ENCODE data around the gene PCP2. TPM values are rescaled to one million over a fixed set of nuclear protein-coding genes. Genes with fewer than 3 reads are reported as not detected.

PCP2 gene
- total and polyA plus RNA-seq, 7 donors, result 1.0 TPM; not detected in 6

GRCh38 chr19:7624810-7625209 lies 8.7 kb downstream of the PCP2 start:
- 94 to 95% methylated on average over 17 of the region's 17 CpGs for WGBS, 2 donors
- DNase-seq, result no peak
- peaks cover 0 to 22% (median 20%) of the 10 kb centered on the region in 4 donors for H3K4me1 ChIP-seq
- no peaks in the 10 kb centered on the region for H3K27me3 ChIP-seq
- intact Hi-C loops (cut with DNase I), result loop anchor here (10.0 kb wide), 1 partner anchor 230 kb away; no protein-coding TSS in a partner anchor
- no peak for TF ChIP-seq CTCF (IDR thresholded peaks at IDR 0.05)
- no peak overlapping the region for H3K27ac ChIP-seq
- H3K9me3 ChIP-seq, result no peaks in the 10 kb centered on the region
- H3K36me3 ChIP-seq, result peaks cover 37 to 70% (median 51%) of the 10 kb centered on the region in 4 donors
- no peak overlapping the region for H3K4me3 ChIP-seq

GRCh38 chr19:7623725-7624603 lies 9.6 kb downstream of the PCP2 start:
- Histone ChIP-seq H3K36me3 (peaks cover 41 to 78% (median 55%) of the 10 kb centered on the region in 4 donors), H3K9me3 (no peaks in the 10 kb centered on the region), H3K27ac (no peak overlapping the region), H3K4me3 (no peak overlapping the region), H3K27me3 (no peaks in the 10 kb centered on the region), H3K4me1 (peaks cover 0 to 24% (median 20%) of the 10 kb centered on the region in 4 donors)
- no peak for TF ChIP-seq POLR2AphosphoS5 (IDR thresholded peaks at IDR 0.05)
- TF ChIP-seq EP300 (IDR thresholded peaks at IDR 0.05), result no peak
- no peak for TF ChIP-seq CTCF (IDR thresholded peaks at IDR 0.05)
- TF ChIP-seq POLR2A (IDR thresholded peaks at IDR 0.05), result no peak
- WGBS, 2 donors, result 95 to 96% methylated on average over 39 of the region's 39 CpGs
- no peak for DNase-seq
- intact Hi-C loops (cut with DNase I), result loop anchor here (10.0 kb wide), 1 partner anchor 229 kb away; no protein-coding TSS in a partner anchor

- WGBS, 2 donors, result 81 to 88% methylated on average over 16 of the region's 16 CpGs
- peaks cover 41 to 87% (median 55%) of the 10 kb centered on the region in 4 donors for H3K36me3 ChIP-seq
- H3K9me3 ChIP-seq, result no peaks in the 10 kb centered on the region
- H3K4me1 ChIP-seq, result peaks cover 0 to 24% (median 14%) of the 10 kb centered on the region in 4 donors
- no peak for TF ChIP-seq POLR2A (IDR thresholded peaks at IDR 0.05)
- no peak for TF ChIP-seq CTCF (IDR thresholded peaks at IDR 0.05)
- TF ChIP-seq EP300 (IDR thresholded peaks at IDR 0.05), result no peak
- TF ChIP-seq POLR2AphosphoS5 (IDR thresholded peaks at IDR 0.05), result no peak
- H3K4me3 ChIP-seq, result no peak overlapping the region
- intact Hi-C loops (cut with DNase I), result loop anchor here (10.0 kb wide), 1 partner anchor 228 kb away; no protein-coding TSS in a partner anchor
- no peak for DNase-seq
- no peak overlapping the region for H3K27ac ChIP-seq
- H3K27me3 ChIP-seq, result no peaks in the 10 kb centered on the region
Measured at GRCh38 chr19:7622933-7623685, 10.4 kb downstream of the PCP2 start.

- Histone ChIP-seq H3K4me3 (no peak overlapping the region), H3K36me3 (peaks cover 41 to 80% (median 53%) of the 10 kb centered on the region in 4 donors), H3K27me3 (no peaks in the 10 kb centered on the region), H3K27ac (no peak overlapping the region), H3K4me1 (peaks cover 0 to 12% (median 2%) of the 10 kb centered on the region in 4 donors), H3K9me3 (no peaks in the 10 kb centered on the region)
- TF ChIP-seq EP300 (IDR thresholded peaks at IDR 0.05) (no peak), CTCF (IDR thresholded peaks at IDR 0.05) (no peak), POLR2A (IDR thresholded peaks at IDR 0.05) (no peak), POLR2AphosphoS5 (IDR thresholded peaks at IDR 0.05) (no peak)
- 93 to 96% methylated on average over 57 of the region's 57 CpGs for WGBS, 2 donors
- intact Hi-C loops (cut with DNase I), result loop anchor here (10.0 kb wide), 1 partner anchor 226 kb away; no protein-coding TSS in a partner anchor
- DNase-seq, result no peak
Measured at GRCh38 chr19:7620442-7621412, 12.8 kb downstream of the PCP2 start.
